ENCODE measurements around the gene TP53I11.

GRCh38 chr11:44957040-44957515 is 6.4 kb upstream of the TP53I11 start:
- no peak for TF ChIP-seq CTCF (IDR thresholded peaks at IDR 0.05)
- no peak for TF ChIP-seq CREM (CRISPR knock-in tag; IDR thresholded peaks at IDR 0.05)
- no peak for TF ChIP-seq E2F5 (CRISPR knock-in tag; IDR thresholded peaks at IDR 0.05)
- TF ChIP-seq NR3C1 (CRISPR knock-in tag; conservative IDR thresholded peaks at IDR 0.05; ENCODE audit: low read depth) = no peak
- no peak for TF ChIP-seq ESRRA (CRISPR knock-in tag; IDR thresholded peaks at IDR 0.05; ENCODE audit: borderline replicate concordance)
- TF ChIP-seq USF1 (CRISPR knock-in tag; IDR thresholded peaks at IDR 0.05) = no peak
- TF ChIP-seq USF2 (CRISPR knock-in tag; IDR thresholded peaks at IDR 0.05) = no peak
- no peak for TF ChIP-seq ZNF138 (CRISPR knock-in tag; conservative IDR thresholded peaks at IDR 0.05)
- TF ChIP-seq E2F1 (CRISPR knock-in tag; IDR thresholded peaks at IDR 0.05) = no peak
- no peak for TF ChIP-seq ZNF425 (CRISPR knock-in tag; conservative IDR thresholded peaks at IDR 0.05)
- no peak for TF ChIP-seq NR1H2 (CRISPR knock-in tag; IDR thresholded peaks at IDR 0.05)
- no peak for TF ChIP-seq SMAD3 (CRISPR knock-in tag; IDR thresholded peaks at IDR 0.05; ENCODE audit: borderline replicate concordance)
- no peak for TF ChIP-seq ATF3 (CRISPR knock-in tag; conservative IDR thresholded peaks at IDR 0.05)
- TF ChIP-seq PRDM15 (CRISPR knock-in tag; IDR thresholded peaks at IDR 0.05) = no peak
